GM19372 (cell line): ENCODE measurements around the gene GRK5.
"Not testable (repeated sequence)": the region's sequence is repeated elsewhere in the genome, so short reads cannot be mapped to it uniquely, and the experiment has no call there.

ENCODE experiments used
- ATAC-seq: cut with Tn5 transposase; IDR thresholded peaks from one replicate; pipeline ENCODE4 v1.9.1; 2021; ENCODE audit warnings: mild to moderate bottlenecking, low read depth, moderate library complexity; ENCODE audit not compliant: unreplicated experiment

GRK5 gene

GRCh38 chr10:119219871-119220270, 12.5 kb downstream of the GRK5 start:
- ATAC-seq, result no peak

DNA sequence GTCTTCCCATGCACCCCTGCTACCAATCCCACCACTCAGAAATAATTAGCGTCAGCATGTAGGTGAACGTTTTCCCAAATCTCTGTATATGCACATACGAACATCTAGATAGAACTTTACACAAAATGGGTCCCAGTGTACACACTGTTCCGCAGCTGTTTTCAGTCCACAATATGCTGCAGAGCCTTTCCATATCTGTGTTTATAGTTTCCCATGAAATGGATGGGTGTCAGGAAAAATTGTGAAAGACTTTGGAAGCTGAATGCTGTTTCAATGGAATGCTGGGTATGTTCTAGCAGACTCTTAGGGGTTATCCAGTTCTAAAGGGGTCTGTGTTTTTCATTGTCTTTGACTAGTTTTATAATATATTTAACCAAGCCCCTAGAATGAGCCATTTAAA, 13.8 kb downstream of the GRK5 start:
- no peak for ATAC-seq

DNA sequence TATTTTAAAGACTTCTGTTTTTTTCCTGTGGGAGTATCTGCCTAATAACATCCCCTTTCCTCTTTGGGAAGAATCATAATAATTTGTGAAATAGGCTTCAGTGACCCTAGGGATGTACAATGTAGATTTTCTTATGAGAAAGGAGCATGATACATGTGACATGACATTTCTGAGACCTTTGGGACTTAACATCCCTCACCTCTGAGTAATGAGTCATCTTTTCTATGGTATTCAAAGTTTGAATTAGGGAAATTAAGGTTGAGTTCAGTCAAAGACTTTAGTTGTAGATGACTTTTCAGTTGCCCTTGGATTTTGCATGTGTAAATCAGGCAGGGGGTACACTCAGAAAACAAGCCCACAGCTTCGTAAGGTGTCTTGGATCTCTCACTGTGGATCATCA, 14.3 kb downstream of the GRK5 start:
- ATAC-seq, result no peak

GRCh38 chr10:119222537-119222936, 15.2 kb downstream of the GRK5 start:
- ATAC-seq, result no peak

- ATAC-seq, result no peak
Observed at GRCh38 chr10:119222966-119223386, 15.6 kb downstream of the GRK5 start.

DNA sequence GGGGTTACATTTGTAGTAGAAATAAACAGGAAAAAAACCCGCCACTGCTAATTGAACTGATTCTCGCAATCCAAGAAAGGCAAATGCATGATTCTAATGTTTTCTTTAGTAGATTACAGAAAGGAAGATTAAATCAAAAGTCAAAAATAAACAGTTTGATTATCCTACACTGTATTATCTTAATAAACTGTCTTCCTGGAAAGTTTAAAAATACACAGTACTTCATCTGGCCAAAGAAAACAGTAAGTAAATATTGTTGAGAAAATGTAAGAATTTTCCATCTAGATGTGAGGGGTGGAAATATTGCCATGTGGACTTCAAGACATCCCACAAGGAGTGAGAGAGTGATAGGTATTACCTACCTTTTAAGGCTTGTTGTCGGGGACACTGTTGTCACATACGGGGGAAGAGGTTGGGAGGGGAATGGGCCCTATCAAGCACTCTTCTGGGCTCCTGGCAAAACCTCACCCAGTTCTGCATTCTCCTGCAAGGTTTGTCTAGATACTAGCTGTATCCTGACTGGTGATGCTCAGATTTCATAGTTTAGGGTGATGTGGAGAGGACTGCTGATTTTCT, 17.8 kb downstream of the GRK5 start:
- no peak for ATAC-seq

DNA sequence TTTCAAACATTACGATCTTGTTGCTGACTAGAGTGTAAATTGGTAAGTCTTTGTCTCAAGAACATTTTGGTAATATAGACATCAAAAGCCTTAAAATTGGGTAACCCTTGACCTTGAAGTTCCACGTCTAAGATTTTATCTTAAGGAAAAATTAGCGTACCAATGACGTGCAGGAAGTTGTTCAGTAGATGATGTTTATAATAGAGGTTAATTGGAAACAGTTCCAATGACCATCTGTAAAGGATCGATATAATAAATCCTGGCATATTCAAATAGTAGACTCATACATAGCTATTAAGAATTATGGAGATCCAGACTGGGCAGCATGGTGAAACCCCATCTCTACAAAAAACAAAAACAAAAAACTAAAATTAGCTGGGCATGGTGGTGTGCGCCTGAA, 20.5 kb downstream of the GRK5 start:
- ATAC-seq, result no peak

- no peak for ATAC-seq
Observed at GRCh38 chr10:119231654-119232053, 24.3 kb downstream of the GRK5 start.

DNA sequence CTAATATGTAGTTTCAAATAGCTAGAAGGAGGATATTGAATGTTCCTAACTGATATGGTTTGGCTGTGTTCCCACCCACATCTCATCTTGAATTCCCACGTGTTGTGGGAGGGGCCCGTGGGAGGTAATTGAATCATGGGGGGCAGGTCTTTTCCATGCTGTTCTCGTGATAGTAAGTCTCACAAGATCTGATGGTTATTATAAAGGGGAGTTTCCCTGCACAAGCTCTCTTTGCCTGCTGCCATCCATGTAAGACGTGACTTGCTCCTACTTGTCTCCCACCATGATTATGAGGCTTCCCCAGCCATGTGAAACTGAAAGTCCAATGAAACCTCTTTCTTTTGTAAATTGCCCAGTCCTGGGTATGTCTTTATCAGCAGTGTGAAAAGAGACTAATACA, 25.1 kb downstream of the GRK5 start:
- ATAC-seq, result not testable (repeated sequence)

- ATAC-seq, result no peak
Observed at GRCh38 chr10:119233123-119233820, 25.9 kb downstream of the GRK5 start.

DNA sequence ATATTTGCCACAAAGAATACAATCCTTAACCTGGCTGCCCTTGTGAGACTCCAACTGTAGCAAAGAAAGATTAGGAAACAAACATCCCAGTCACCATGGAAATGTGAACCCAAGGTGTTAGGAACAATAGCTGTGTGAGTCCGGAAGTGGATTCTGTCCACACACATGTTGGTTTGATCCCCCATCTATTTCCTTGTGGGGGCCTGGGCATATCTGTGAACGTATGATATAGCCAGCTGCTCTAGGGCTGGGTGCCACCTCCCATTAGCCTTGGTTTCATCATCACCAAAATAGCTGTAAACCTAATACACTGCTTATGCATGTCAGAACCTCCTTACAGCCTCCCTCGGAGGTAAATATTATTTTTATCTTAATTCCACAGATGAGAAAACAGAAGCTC, 26.4 kb downstream of the GRK5 start:
- ATAC-seq, result no peak

- ATAC-seq, result no peak
Observed at GRCh38 chr10:119235356-119235755, 28.0 kb downstream of the GRK5 start.

DNA sequence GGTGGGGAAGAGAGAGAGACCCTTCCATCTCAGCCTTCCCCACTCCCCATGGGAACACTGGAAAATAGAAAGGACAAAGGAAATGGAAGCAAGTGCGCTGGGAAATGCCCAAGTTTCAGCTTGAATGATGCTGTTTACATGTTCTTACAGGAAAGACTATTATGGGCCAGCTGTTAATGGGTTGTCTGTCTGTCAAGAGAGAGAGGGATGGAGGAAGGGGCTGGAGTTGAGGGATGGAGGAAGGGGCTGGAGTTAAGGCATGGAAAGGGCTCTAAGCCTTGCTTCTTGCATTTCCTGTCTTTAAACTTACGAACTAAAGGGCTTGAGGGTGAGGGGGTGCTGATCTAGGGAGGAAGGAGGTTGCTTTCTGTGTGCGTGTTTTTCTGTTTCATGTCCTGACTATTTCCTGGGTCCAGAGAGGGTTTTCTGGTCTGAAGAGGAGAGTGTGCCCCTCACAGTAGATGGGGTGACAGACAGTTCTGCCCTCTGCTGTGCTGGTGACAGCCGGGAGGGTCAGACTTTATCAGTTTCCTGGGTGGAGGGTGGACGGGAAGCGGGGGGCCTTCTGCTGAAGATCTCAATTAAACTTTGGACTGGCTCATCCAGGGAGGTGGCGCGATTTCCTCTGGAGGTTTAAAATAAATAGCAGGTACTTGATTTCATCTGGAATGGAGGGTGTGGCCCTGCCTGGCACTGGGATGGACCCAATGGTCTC, 30.5 kb downstream of the GRK5 start:
- ATAC-seq, result no peak

GRCh38 chr10:119238577-119238976, 31.2 kb downstream of the GRK5 start:
- no peak for ATAC-seq

GRCh38 chr10:119239015-119239414, 31.6 kb downstream of the GRK5 start:
- not testable (repeated sequence) for ATAC-seq

- not testable (repeated sequence) for ATAC-seq
Observed at GRCh38 chr10:119239630-119240029, 32.3 kb downstream of the GRK5 start.

GRCh38 chr10:119241066-119241465, 33.7 kb downstream of the GRK5 start:
- no peak for ATAC-seq

DNA sequence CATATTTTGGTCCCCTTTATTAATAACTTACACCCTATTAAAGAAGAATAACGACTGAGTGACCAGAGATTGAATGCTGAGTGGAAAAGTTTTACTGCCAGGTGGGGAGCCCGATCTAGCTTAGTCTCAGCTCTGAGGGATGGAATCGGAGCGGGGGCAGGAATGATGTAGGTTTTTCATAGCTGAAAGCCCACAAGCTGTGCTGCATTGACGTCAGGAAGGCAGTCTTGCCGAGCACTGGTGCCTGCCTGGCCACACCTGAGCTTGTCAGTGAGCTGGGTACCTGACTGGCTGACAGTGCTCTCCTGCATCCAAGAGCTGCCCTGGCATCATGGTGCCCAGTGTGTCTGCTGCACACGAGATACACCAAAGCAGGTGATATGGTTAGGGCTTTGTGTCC, 34.8 kb downstream of the GRK5 start:
- ATAC-seq, result no peak

GRCh38 chr10:119243488-119243887, 36.1 kb downstream of the GRK5 start:
- ATAC-seq, result no peak

- ATAC-seq, result no peak
Observed at GRCh38 chr10:119243967-119244366, 36.6 kb downstream of the GRK5 start.

DNA sequence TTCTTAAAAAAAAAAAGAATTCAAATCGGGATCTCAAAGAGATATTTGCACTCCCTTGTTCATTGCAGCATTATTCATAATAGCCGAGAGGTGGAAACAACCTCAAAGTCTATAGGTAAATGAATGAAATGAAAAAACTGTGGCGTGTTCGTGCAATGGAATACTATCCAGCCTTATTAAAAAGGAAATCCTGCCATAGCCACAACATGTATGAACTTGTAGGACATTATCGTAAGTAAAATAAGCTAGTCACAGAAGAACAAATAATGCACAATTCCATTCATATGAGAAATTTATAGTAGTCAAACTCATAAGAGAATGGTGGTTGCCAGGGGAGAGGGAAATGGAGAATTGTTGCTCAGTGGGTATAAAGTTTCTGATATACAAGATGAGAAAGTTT, 37.9 kb downstream of the GRK5 start:
- ATAC-seq, result no peak
